Osteocyte (in vitro differentiated cells): ENCODE measurements around the gene HIF3A. TPM values are rescaled to one million over a fixed set of nuclear protein-coding genes. Genes with fewer than 3 reads are reported as not detected.

ENCODE experiments used
- DNase-seq: peaks from one replicate; pipeline ENCODE4 v3.0.0; 2021; ENCODE audit warnings: mixed read lengths; ENCODE audit not compliant: unreplicated experiment; ENCODE audit errors: extremely low spot score
- H3K27ac Mint-ChIP-seq: one replicate; pipeline ENCODE4 v1.8.0; 2021; ENCODE audit warnings: mild to moderate bottlenecking, mixed read lengths; ENCODE audit not compliant: unreplicated experiment
- H3K27me3 Mint-ChIP-seq: one replicate; pipeline ENCODE4 v1.8.0; 2021; ENCODE audit warnings: mixed read lengths; ENCODE audit not compliant: unreplicated experiment
- H3K36me3 Mint-ChIP-seq: one replicate; pipeline ENCODE4 v1.8.0; 2021; ENCODE audit warnings: mixed read lengths; ENCODE audit not compliant: unreplicated experiment
- H3K4me1 Mint-ChIP-seq: one replicate; pipeline ENCODE4 v1.8.0; 2021; ENCODE audit warnings: mixed read lengths; ENCODE audit not compliant: unreplicated experiment
- H3K4me3 Mint-ChIP-seq: one replicate; pipeline ENCODE4 v1.8.0; 2021; ENCODE audit warnings: mild to moderate bottlenecking, moderate library complexity, mixed read lengths; ENCODE audit not compliant: unreplicated experiment
- H3K9me3 Mint-ChIP-seq: one replicate; pipeline ENCODE4 v1.8.0; 2021; ENCODE audit warnings: mixed read lengths; ENCODE audit not compliant: unreplicated experiment
- total RNA-seq: library from RNA; stranded (reverse); gene quantifications from 2 replicates; pipeline ENCODE4 v1.2.1, GENCODE V29; 2021
- TF ChIP-seq, protein P1 (sequence below): fragments of 200-600 bp; sonication (generic); IDR thresholded peaks from 2 replicates; pipeline ENCODE4 v1.5.0; 2021; ENCODE audit warnings: antibody characterized with exemption, mild to moderate bottlenecking, moderate library complexity

The HIF3A gene
- total RNA-seq, 1 donor from 2014 or later: 101 TPM

DNA sequence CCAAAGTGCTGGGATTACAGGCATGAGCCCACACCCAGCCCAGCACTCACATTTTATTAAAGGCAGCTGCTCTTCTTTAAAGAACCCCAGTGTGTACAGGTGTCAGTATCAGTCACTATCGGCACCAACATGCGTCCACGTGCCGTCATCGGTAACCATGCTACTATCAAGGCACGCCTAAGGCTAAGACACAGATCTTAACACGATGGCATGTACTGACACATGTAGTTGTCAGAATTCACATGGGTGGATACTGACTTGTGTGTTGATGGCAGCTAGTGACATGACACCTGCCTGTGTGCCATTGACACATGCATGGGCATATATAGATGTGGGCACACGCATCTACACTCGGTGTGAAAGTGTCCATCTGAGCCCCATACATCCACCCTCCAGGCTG lies 12.2 kb upstream of the HIF3A start:
- TF ChIP-seq, protein P1, sequence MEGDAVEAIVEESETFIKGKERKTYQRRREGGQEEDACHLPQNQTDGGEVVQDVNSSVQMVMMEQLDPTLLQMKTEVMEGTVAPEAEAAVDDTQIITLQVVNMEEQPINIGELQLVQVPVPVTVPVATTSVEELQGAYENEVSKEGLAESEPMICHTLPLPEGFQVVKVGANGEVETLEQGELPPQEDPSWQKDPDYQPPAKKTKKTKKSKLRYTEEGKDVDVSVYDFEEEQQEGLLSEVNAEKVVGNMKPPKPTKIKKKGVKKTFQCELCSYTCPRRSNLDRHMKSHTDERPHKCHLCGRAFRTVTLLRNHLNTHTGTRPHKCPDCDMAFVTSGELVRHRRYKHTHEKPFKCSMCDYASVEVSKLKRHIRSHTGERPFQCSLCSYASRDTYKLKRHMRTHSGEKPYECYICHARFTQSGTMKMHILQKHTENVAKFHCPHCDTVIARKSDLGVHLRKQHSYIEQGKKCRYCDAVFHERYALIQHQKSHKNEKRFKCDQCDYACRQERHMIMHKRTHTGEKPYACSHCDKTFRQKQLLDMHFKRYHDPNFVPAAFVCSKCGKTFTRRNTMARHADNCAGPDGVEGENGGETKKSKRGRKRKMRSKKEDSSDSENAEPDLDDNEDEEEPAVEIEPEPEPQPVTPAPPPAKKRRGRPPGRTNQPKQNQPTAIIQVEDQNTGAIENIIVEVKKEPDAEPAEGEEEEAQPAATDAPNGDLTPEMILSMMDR: no peak
- Mint-ChIP-seq H3K36me3 (no peaks in the 10 kb centered on the region), H3K4me1 (peaks cover 16% of the 10 kb centered on the region), H3K4me3 (no peak overlapping the region), H3K27me3 (no peaks in the 10 kb centered on the region), H3K9me3 (no peaks in the 10 kb centered on the region), H3K27ac (no peak overlapping the region)
- no peak for DNase-seq

DNA sequence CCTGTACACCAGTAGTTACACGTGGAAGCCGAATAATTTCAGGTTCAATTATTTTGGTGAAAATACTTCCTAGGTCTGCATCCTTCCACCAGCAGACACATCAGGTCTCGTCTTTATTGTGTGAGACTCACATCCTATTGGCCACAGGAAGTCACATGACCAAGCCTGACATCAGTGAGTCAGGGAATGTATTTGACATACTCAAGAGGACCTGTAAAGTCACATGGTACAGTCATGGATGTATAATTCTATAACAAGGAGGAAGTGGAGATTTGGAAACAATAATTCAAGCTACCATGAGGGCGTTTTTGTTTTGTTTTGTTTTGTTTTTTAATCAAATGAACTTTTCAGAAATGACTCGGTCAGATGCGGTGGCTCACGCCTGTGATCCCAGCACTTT lies 9.3 kb upstream of the HIF3A start:
- Mint-ChIP-seq H3K27me3 (no peaks in the 10 kb centered on the region), H3K4me3 (no peak overlapping the region), H3K36me3 (no peaks in the 10 kb centered on the region), H3K9me3 (no peaks in the 10 kb centered on the region), H3K4me1 (peaks cover 14% of the 10 kb centered on the region), H3K27ac (no peak overlapping the region)
- no peak for DNase-seq
- TF ChIP-seq, protein P1: no peak

DNA sequence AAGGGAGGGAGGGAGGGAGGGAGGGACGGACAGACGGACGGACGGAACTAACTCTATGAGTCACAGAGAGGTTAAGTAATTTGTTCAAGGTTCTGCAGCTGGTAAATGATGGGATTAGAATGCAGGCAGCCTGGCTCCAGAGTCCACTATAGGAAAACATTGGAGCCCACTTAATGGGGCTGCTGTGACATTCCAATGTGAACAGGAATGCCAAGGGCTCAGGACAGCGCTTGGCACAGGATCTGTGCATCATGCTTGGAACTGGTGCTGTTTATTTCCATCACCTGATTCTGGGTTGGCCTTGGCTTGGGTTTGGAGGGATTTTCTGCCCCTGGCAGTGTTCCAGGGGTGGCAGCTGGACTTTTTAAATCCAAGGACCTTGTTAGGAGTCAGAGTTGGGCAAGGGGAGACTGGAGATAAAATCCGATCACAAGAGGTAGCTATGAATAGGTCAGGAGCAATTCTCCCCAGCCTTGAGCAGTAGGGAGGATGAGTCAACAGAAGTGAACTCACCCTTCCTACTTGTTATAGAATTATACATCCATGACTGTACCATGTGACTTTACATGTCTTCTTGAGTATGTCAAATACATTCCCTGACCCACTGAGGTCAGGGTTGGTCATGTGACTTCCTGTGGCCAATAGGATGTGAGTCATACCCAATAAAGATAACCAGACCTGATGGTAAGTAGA lies 7.8 kb upstream of the HIF3A start:
- Mint-ChIP-seq H3K27ac (peak overlapping the region; percentile 92), H3K36me3 (no peaks in the 10 kb centered on the region), H3K9me3 (no peaks in the 10 kb centered on the region), H3K27me3 (no peaks in the 10 kb centered on the region), H3K4me3 (no peak overlapping the region), H3K4me1 (peaks cover 11% of the 10 kb centered on the region)
- DNase-seq: no peak
- TF ChIP-seq, protein P1: no peak

DNA sequence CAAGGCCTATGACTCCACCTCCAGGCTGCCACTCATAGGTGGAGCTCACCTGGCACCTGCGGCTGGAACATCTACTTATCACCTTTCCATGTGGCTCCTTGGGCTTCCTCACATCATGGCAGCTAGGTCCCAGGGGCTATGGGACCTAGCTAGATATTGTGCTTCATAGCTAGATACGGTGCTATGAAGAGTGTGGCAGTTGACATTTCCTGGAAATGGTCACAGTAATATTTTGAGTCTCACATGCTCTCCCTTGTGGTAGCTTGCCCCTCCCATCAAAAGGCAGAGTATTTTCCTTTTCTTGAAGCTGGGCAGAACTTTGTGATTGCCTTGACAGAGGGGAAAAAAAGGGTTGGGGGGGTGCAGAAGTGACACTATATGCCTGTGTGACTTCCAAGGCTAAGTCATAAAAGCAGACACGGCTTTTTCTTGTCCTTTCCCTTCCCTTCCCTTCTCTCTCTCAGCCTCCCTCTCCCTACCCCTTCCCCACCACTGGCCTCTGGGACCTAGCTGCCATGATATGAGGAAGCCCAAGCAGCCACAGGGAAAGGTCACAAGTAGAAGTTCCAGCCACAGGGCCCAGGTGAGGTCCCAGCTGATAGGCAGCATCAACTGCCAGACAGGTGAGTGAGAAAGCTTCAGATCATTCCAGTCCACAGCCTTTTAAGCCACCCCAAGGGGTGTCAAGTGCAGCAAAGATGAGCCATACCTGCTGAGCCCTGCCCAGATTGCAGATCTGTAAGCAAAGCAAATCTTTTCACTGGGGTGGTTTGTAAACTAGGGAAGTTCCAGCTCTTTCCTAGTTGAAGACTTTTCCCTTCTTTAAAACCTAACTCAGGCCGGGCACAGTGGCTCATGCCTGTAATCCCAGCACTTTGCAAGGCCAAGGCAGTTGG lies 6.9 kb upstream of the HIF3A start:
- H3K27me3 Mint-ChIP-seq: no peaks in the 10 kb centered on the region
- TF ChIP-seq, protein P1: no peak
- no peak overlapping the region for H3K4me3 Mint-ChIP-seq
- no peaks in the 10 kb centered on the region for H3K36me3 Mint-ChIP-seq
- DNase-seq: no peak
- no peak overlapping the region for H3K27ac Mint-ChIP-seq
- no peaks in the 10 kb centered on the region for H3K9me3 Mint-ChIP-seq
- peaks cover 11% of the 10 kb centered on the region for H3K4me1 Mint-ChIP-seq

DNA sequence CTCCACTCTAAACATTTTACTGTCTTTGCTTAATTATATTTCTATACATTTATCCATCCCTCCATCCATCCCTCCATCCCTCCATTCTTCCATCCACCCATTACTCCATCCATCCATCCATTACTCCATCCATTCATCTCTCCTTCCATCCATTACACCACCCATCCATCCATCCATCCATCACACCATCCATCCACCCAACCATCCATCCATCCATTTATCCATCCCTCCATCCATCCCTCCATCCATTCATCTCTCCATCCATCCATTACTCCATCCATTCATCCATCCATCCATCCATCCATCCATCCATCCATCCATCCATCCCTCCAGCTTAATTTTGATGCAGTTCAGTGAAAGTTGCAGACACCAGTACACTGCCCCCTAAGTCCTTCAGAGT lies 5.0 kb upstream of the HIF3A start:
- TF ChIP-seq, protein P1: no peak
- peaks cover 14% of the 10 kb centered on the region for H3K4me1 Mint-ChIP-seq
- no peak overlapping the region for H3K4me3 Mint-ChIP-seq
- H3K27ac Mint-ChIP-seq: no peak overlapping the region
- H3K9me3 Mint-ChIP-seq: no peaks in the 10 kb centered on the region
- no peak for DNase-seq
- H3K27me3 Mint-ChIP-seq: no peaks in the 10 kb centered on the region
- H3K36me3 Mint-ChIP-seq: no peaks in the 10 kb centered on the region
